Suprapubic skin (tissue), 3 donors: ENCODE measurements around the gene KRT78.

Source experiments
- CTCF ChIP-seq, 2 donors: fragments of 200-600 bp in 1 of 2; fragments of 450-650 bp in 1 of 2; sonication (generic) in 1 of 2; IDR thresholded peaks; one replicate each; pipeline ENCODE4 v1.5.1; 2016 to 2019; ENCODE audit warnings: antibody characterized with exemption in 2 of 2, mild to moderate bottlenecking in 1 of 2, moderate library complexity in 1 of 2
- POLR2A ChIP-seq, 2 donors: fragments of 450-650 bp; IDR thresholded peaks; one replicate each; pipeline ENCODE4 v1.6.1; 2017; ENCODE audit warnings: antibody characterized with exemption in 2 of 2, mild to moderate bottlenecking in 2 of 2, moderate library complexity in 2 of 2

DNA sequence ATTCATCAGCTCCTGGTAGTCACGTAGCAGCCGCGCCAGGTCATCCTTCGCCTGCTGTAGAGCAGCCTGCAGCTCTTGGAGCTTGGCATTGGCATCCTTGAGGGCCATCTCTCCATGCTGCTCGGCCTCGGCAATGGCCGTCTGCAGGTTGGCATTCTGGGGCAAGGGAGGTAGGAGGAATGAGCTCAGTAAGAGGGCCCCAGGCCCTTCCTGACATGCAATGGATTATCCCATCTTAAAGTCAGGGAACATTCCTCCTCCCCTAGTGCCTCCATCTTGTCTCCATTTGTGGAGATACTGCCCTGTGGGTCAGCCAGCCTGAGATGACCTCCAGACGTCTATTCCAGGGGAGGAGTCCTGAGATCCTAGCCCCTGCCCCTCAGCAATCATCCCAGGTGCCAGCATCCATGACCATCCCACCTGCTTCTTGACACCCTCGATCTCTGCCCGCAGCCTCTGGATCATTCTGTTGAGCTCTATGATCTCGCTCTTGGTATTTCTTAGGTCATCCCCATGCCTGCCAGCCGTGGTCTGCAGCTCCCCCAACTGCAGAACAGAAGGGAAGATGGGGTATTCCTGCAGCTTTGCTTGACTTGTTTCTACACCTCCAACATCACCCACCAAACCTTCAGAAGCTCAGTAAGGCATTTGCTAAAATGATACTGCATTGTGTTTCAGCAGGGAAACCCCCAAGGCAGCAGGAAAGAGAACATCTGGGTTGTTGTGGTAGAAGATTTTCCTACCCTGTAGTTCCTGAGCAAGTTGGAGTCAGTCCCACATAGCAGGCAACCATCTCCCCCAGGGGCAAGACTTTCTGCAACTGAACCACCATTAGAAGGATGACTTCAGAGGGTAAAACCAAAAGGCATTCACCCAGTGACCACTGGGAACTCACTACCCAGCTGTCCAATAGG, 57.3 kb downstream of the KRT78 start:
- TF ChIP-seq CTCF (IDR thresholded peaks at IDR 0.05): no peak
- TF ChIP-seq POLR2A (IDR thresholded peaks at IDR 0.05): no peak
